Hepatocyte (in vitro differentiated cells): ENCODE measurements around the gene HNRNPLL. TPM values are rescaled to one million over a fixed set of nuclear protein-coding genes. Genes with fewer than 3 reads are reported as not detected.

Experiments used
- DNase-seq: peaks from one replicate; pipeline ENCODE4 v3.0.0-alpha.2; 2016; ENCODE audit warnings: low spot score
- H2AFZ ChIP-seq: fragments of 200-600 bp; sonication (generic); 2 replicates; pipeline ENCODE4 v1.6.0; 2016; ENCODE audit warnings: antibody characterized with exemption, mild to moderate bottlenecking
- H3K27ac ChIP-seq: fragments of 200-600 bp; sonication (generic); 2 replicates; pipeline ENCODE4 v1.5.1; 2016; ENCODE audit warnings: mild to moderate bottlenecking
- H3K27me3 ChIP-seq: fragments of 200-600 bp; sonication (generic); 2 replicates; pipeline ENCODE4 v1.6.1; 2016
- H3K36me3 ChIP-seq: fragments of 200-600 bp; sonication (generic); replicated peaks from 2 replicates; pipeline ENCODE4 v1.5.1; 2016; ENCODE audit warnings: low read depth; ENCODE audit not compliant: insufficient read depth
- H3K4me1 ChIP-seq: fragments of 200-600 bp; sonication (generic); 2 replicates; pipeline ENCODE4 v1.5.1; 2016; ENCODE audit warnings: mild to moderate bottlenecking, moderate library complexity; ENCODE audit not compliant: insufficient read depth
- H3K4me2 ChIP-seq: fragments of 200-600 bp; sonication (generic); 2 replicates; pipeline ENCODE4 v1.6.0; 2016
- H3K4me3 ChIP-seq: fragments of 200-600 bp; sonication (generic); 2 replicates; pipeline ENCODE4 v1.5.1; 2016; ENCODE audit warnings: mild to moderate bottlenecking
- H3K79me2 ChIP-seq: fragments of 200-600 bp; sonication (generic); 2 replicates; pipeline ENCODE4 v1.6.0; 2017; ENCODE audit warnings: mild to moderate bottlenecking
- H3K9me2 ChIP-seq: fragments of 200-600 bp; sonication (generic); replicated peaks from 2 replicates; pipeline ENCODE4 v1.6.0; 2017; ENCODE audit warnings: mild to moderate bottlenecking; ENCODE audit not compliant: insufficient read depth
- H3K9me3 ChIP-seq: fragments of 200-600 bp; sonication (generic); 2 replicates; pipeline ENCODE4 v1.5.1; 2016; ENCODE audit warnings: low read depth, mild to moderate bottlenecking
- H4K20me1 ChIP-seq: fragments of 200-600 bp; sonication (generic); 2 replicates; pipeline ENCODE4 v1.6.0; 2016; ENCODE audit warnings: mild to moderate bottlenecking; ENCODE audit not compliant: insufficient read depth, poor library complexity, severe bottlenecking
- EZH2 ChIP-seq: fragments of 200-600 bp; sonication (generic); IDR thresholded peaks from 2 replicates; pipeline ENCODE4 v1.6.1; 2016; ENCODE audit warnings: antibody characterized with exemption, mild to moderate bottlenecking, borderline replicate concordance
- EZH2phosphoT487 ChIP-seq: fragments of 200-600 bp; sonication (generic); IDR thresholded peaks from one replicate; pipeline ENCODE4 v1.6.1; 2018; ENCODE audit warnings: antibody characterized with exemption, mild to moderate bottlenecking, low read depth, moderate library complexity; ENCODE audit not compliant: unreplicated experiment, severe bottlenecking
- WGBS: methylation state at CpG from one replicate; pipeline ENCODE4 v1.1.6; 2016; ENCODE audit warnings: low lambda C conversion rate; ENCODE audit errors: missing lambda C conversion rate; 5-methylcytosine and 5-hydroxymethylcytosine counted together
- polyA plus RNA-seq: library from polyadenylated mRNA; unstranded; fragments of >200 nt; fragmentation: Nextera tagmentation; extraction: Ambion mirVana; gene quantifications from 2 replicates; pipeline ENCODE4 v1.2.1, GENCODE V29; 2016
- total RNA-seq: library from RNA; depleted of rRNA; stranded (reverse); fragments of >200 nt; gene quantifications from 2 replicates; pipeline ENCODE4 v1.2.3, GENCODE V29; 2014
- TF ChIP-seq, protein P1 (sequence below): fragments of 200-600 bp; sonication (generic); IDR thresholded peaks from 2 replicates; pipeline ENCODE4 v1.5.1; 2016; ENCODE audit warnings: antibody characterized with exemption, mild to moderate bottlenecking; ENCODE audit not compliant: poor library complexity

Gene HNRNPLL
- total and polyA plus RNA-seq, 2 experiments from 2014 or later: 37.6 to 55.7 TPM

DNA sequence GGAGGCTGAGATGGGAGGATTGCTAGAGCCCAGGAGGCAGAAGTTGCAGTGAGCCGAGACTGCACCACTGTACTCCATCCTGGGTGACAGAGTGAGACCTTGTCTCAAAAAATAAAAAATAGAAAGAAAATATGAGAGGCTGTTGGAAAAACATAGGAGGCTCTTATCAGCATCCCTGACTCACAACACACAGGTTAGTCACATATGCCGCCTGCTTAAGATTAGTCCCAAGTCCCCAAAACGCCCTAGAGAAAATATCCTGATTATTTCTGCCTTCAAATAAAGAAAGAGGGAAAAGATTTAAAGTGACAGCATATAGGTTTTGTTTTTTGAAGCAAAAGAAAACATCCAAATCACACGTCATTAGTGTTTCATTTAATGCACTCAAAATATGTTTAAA is 33.3 kb upstream of the HNRNPLL start:
- Histone ChIP-seq H3K4me3 (no peak overlapping the region), H3K9me3 (no peaks in the 10 kb centered on the region), H3K27me3 (no peaks in the 10 kb centered on the region), H3K36me3 (no peaks in the 10 kb centered on the region), H2AFZ (no peak overlapping the region), H3K27ac (no peak overlapping the region), H3K79me2 (no peaks in the 10 kb centered on the region), H3K9me2 (no peaks in the 10 kb centered on the region), H3K4me1 (no peaks in the 10 kb centered on the region), H4K20me1 (no peaks in the 10 kb centered on the region), H3K4me2 (no peak overlapping the region)
- 81% methylated on average over 4 of the region's 4 CpGs for WGBS
- no peak for TF ChIP-seq EZH2
- TF ChIP-seq, protein P1, sequence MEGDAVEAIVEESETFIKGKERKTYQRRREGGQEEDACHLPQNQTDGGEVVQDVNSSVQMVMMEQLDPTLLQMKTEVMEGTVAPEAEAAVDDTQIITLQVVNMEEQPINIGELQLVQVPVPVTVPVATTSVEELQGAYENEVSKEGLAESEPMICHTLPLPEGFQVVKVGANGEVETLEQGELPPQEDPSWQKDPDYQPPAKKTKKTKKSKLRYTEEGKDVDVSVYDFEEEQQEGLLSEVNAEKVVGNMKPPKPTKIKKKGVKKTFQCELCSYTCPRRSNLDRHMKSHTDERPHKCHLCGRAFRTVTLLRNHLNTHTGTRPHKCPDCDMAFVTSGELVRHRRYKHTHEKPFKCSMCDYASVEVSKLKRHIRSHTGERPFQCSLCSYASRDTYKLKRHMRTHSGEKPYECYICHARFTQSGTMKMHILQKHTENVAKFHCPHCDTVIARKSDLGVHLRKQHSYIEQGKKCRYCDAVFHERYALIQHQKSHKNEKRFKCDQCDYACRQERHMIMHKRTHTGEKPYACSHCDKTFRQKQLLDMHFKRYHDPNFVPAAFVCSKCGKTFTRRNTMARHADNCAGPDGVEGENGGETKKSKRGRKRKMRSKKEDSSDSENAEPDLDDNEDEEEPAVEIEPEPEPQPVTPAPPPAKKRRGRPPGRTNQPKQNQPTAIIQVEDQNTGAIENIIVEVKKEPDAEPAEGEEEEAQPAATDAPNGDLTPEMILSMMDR: no peak
- no peak for TF ChIP-seq EZH2phosphoT487
- no peak for DNase-seq

DNA sequence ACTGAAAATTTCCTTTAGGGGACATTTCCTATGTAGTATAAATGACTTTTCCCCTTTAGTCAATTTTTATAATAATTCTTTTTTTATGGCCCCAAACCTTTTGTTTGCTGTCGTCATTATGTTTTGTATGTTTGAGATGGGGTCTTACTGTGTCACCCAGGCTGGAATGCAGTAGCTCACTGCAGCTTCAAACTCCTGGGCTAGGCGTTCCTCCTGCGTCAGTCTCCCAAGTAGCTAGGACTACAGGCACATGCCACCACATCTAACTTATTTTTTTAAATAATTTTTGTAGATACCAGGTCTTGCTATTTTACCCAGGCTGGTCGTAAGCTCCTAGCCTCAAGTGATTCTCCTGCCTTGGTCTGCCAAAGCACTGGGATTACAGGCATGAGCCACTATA is 32.4 kb upstream of the HNRNPLL start:
- Histone ChIP-seq H3K4me1 (no peaks in the 10 kb centered on the region), H3K27me3 (no peaks in the 10 kb centered on the region), H3K36me3 (no peaks in the 10 kb centered on the region), H2AFZ (no peak overlapping the region), H3K9me2 (no peaks in the 10 kb centered on the region), H3K27ac (no peak overlapping the region), H3K4me2 (no peak overlapping the region), H4K20me1 (no peaks in the 10 kb centered on the region), H3K9me3 (no peaks in the 10 kb centered on the region), H3K79me2 (no peaks in the 10 kb centered on the region), H3K4me3 (no peak overlapping the region)
- no peak for DNase-seq
- 76% methylated on average over 4 of the region's 4 CpGs for WGBS
- TF ChIP-seq, protein P1: no peak
- TF ChIP-seq EZH2 (no peak), EZH2phosphoT487 (no peak)

DNA sequence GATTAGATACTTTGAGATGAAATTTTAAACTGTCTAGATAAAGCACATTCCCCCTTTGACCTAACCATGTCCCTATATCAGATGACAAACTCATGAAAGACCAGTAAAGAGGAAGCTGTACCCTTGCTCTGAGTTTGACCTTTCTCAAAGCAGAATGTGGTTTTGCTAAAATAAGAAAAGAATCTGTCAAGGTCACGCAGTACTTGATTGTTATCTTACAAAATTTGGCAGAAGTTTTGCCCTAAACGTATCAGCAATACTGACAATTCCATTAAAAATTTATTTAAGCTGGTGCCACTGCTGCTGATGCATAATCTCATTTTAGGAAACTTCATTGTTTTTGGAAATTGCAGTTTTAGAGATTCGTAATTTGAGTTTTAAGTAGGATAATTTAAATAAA is 32.0 kb upstream of the HNRNPLL start:
- Histone ChIP-seq H3K36me3 (no peaks in the 10 kb centered on the region), H3K4me3 (no peak overlapping the region), H4K20me1 (no peaks in the 10 kb centered on the region), H3K79me2 (no peaks in the 10 kb centered on the region), H3K4me1 (no peaks in the 10 kb centered on the region), H3K27me3 (no peaks in the 10 kb centered on the region), H3K9me3 (no peaks in the 10 kb centered on the region), H2AFZ (no peak overlapping the region), H3K9me2 (no peaks in the 10 kb centered on the region), H3K27ac (no peak overlapping the region), H3K4me2 (no peak overlapping the region)
- no peak for DNase-seq
- 71% methylated on average over 3 of the region's 3 CpGs for WGBS
- no peak for TF ChIP-seq EZH2phosphoT487
- no peak for TF ChIP-seq EZH2
- TF ChIP-seq, protein P1: no peak

DNA sequence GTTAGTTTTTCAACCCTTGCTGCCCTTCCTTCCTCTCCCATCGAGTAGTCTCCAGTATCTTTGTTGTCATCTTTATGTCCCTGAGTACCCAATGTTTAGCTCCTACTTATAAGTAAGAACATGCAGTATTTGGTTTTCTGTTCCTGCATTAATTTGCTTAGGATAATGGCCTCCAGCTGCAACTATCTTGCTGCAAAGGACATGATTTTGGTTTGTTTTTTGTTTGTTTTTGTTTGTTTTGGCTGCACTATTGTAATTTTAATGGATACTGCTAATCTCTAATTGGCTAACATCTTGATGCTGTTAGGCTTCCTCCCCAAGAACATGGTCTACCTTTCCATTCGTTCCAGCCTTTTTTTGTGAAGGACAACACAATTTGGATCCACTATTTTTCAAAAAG is 31.2 kb upstream of the HNRNPLL start:
- H3K4me3 ChIP-seq: no peak overlapping the region
- TF ChIP-seq EZH2 (no peak), EZH2phosphoT487 (no peak)
- TF ChIP-seq, protein P1: no peak
- WGBS: 44% methylated on average over 2 of the region's 2 CpGs
- no peaks in the 10 kb centered on the region for H3K79me2 ChIP-seq
- H3K9me2 ChIP-seq: no peaks in the 10 kb centered on the region
- H3K4me1 ChIP-seq: no peaks in the 10 kb centered on the region
- no peaks in the 10 kb centered on the region for H3K36me3 ChIP-seq
- H3K4me2 ChIP-seq: no peak overlapping the region
- H3K27me3 ChIP-seq: no peaks in the 10 kb centered on the region
- no peaks in the 10 kb centered on the region for H4K20me1 ChIP-seq
- no peak overlapping the region for H3K27ac ChIP-seq
- no peaks in the 10 kb centered on the region for H3K9me3 ChIP-seq
- H2AFZ ChIP-seq: no peak overlapping the region
- no peak for DNase-seq
